GM21381 (cell line): ENCODE results near the gene MMP24OS.

Experiments
- ATAC-seq: cut with Tn5 transposase; IDR thresholded peaks from one replicate; pipeline ENCODE4 v1.9.1; 2021; ENCODE audit warnings: mild to moderate bottlenecking, moderate library complexity; ENCODE audit not compliant: unreplicated experiment

MMP24OS gene

GRCh38 chr20:35306931-35307517 is 29.1 kb upstream of the MMP24OS start:
- ATAC-seq = no peak

- ATAC-seq = no peak
These were observed 28.0 kb upstream of the MMP24OS start for GRCh38 chr20:35305682-35306556.

- no peak for ATAC-seq
These were observed 27.0 kb upstream of the MMP24OS start for GRCh38 chr20:35304956-35305355.

GRCh38 chr20:35303735-35304491 is 26.0 kb upstream of the MMP24OS start:
- ATAC-seq = no peak

GRCh38 chr20:35303382-35303734 is 25.4 kb upstream of the MMP24OS start:
- ATAC-seq = no peak

GRCh38 chr20:35302421-35303335 is 24.8 kb upstream of the MMP24OS start:
- no peak for ATAC-seq

GRCh38 chr20:35301426-35301825 is 23.5 kb upstream of the MMP24OS start:
- no peak for ATAC-seq

GRCh38 chr20:35300469-35301262 is 22.7 kb upstream of the MMP24OS start:
- ATAC-seq = no peak

GRCh38 chr20:35299780-35300179 is 21.9 kb upstream of the MMP24OS start:
- ATAC-seq = no peak

GRCh38 chr20:35298264-35298663 is 20.3 kb upstream of the MMP24OS start:
- ATAC-seq = no peak

GRCh38 chr20:35297740-35298139 is 19.8 kb upstream of the MMP24OS start:
- no peak for ATAC-seq

- ATAC-seq = no peak
These were observed 19.2 kb upstream of the MMP24OS start for GRCh38 chr20:35297155-35297554.

GRCh38 chr20:35296101-35296554 is 18.2 kb upstream of the MMP24OS start:
- no peak for ATAC-seq

- no peak for ATAC-seq
These were observed 17.8 kb upstream of the MMP24OS start for GRCh38 chr20:35295674-35296073.

GRCh38 chr20:35295058-35295457 is 17.1 kb upstream of the MMP24OS start:
- no peak for ATAC-seq

GRCh38 chr20:35294293-35294685 is 16.4 kb upstream of the MMP24OS start:
- no peak for ATAC-seq

GRCh38 chr20:35293303-35294292 is 15.7 kb upstream of the MMP24OS start:
- ATAC-seq = no peak

GRCh38 chr20:35292504-35293285 is 14.8 kb upstream of the MMP24OS start:
- no peak for ATAC-seq
